HepG2 (cell line): ENCODE measurements around the gene BHLHA9.

Experiments
- RXRA ChIP-seq: sonication (generic); formaldehyde crosslinking; IDR thresholded peaks from 2 replicates; pipeline ENCODE4 v1.5.1; 2020; ENCODE audit warnings: missing genetic modification reagents
- ZNF335 ChIP-seq: sonication (generic); formaldehyde crosslinking; IDR thresholded peaks from 2 replicates; pipeline ENCODE4 v1.4.0; 2020; ENCODE audit warnings: missing genetic modification reagents
- TF ChIP-seq, protein P1 (sequence below): sonication (generic); formaldehyde crosslinking; IDR thresholded peaks from 2 replicates; pipeline ENCODE4 v1.4.0; 2020; ENCODE audit warnings: missing genetic modification reagents
- TF ChIP-seq, protein P2 (sequence below): sonication (generic); formaldehyde crosslinking; IDR thresholded peaks from 2 replicates; pipeline ENCODE4 v1.4.0; 2020; ENCODE audit warnings: missing genetic modification reagents, borderline replicate concordance

DNA sequence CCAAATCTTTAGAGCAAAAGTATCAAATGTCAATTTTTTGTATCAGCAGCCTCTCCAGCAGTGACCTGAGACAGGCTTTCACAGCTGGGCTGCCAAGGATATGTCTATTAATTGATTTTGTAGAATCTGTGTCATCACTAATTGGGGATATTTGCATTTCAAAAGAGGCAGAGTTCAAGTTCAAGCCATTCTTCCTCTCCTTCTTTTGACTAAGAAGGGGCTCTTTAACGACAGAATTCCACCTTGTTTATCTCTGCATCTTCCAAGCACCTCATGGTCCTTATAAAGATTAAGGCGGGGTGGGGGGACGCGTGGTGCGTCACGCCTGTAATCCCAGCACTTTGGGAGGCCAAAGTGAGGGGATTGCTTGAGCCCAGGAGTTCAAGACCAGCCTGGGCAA lies 15.2 kb upstream of the BHLHA9 start:
- TF ChIP-seq RXRA (CRISPR knock-in tag) (no peak), ZNF335 (CRISPR knock-in tag) (no peak)
- TF ChIP-seq, protein P1, sequence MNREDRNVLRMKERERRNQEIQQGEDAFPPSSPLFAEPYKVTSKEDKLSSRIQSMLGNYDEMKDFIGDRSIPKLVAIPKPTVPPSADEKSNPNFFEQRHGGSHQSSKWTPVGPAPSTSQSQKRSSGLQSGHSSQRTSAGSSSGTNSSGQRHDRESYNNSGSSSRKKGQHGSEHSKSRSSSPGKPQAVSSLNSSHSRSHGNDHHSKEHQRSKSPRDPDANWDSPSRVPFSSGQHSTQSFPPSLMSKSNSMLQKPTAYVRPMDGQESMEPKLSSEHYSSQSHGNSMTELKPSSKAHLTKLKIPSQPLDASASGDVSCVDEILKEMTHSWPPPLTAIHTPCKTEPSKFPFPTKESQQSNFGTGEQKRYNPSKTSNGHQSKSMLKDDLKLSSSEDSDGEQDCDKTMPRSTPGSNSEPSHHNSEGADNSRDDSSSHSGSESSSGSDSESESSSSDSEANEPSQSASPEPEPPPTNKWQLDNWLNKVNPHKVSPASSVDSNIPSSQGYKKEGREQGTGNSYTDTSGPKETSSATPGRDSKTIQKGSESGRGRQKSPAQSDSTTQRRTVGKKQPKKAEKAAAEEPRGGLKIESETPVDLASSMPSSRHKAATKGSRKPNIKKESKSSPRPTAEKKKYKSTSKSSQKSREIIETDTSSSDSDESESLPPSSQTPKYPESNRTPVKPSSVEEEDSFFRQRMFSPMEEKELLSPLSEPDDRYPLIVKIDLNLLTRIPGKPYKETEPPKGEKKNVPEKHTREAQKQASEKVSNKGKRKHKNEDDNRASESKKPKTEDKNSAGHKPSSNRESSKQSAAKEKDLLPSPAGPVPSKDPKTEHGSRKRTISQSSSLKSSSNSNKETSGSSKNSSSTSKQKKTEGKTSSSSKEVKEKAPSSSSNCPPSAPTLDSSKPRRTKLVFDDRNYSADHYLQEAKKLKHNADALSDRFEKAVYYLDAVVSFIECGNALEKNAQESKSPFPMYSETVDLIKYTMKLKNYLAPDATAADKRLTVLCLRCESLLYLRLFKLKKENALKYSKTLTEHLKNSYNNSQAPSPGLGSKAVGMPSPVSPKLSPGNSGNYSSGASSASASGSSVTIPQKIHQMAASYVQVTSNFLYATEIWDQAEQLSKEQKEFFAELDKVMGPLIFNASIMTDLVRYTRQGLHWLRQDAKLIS: no peak
- TF ChIP-seq, protein P2, sequence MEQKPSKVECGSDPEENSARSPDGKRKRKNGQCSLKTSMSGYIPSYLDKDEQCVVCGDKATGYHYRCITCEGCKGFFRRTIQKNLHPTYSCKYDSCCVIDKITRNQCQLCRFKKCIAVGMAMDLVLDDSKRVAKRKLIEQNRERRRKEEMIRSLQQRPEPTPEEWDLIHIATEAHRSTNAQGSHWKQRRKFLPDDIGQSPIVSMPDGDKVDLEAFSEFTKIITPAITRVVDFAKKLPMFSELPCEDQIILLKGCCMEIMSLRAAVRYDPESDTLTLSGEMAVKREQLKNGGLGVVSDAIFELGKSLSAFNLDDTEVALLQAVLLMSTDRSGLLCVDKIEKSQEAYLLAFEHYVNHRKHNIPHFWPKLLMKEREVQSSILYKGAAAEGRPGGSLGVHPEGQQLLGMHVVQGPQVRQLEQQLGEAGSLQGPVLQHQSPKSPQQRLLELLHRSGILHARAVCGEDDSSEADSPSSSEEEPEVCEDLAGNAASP (CRISPR knock-in tag): no peak
